GM18907 (cell line): ENCODE results near the gene DPP9.
A peak's percentile ranks its signal among the peaks of the same experiment; 100 is the strongest.
"Not testable (repeated sequence)": the region's sequence is repeated elsewhere in the genome, so short reads cannot be mapped to it uniquely, and the experiment has no call there.

ENCODE experiments used
- ATAC-seq: cut with Tn5 transposase; IDR thresholded peaks from one replicate; pipeline ENCODE4 v1.9.1; 2021; ENCODE audit warnings: mild to moderate bottlenecking, moderate library complexity; ENCODE audit not compliant: unreplicated experiment

DPP9 gene

GRCh38 chr19:4742723-4743646, 19.3 kb upstream of the DPP9 start:
- ATAC-seq, result no peak

GRCh38 chr19:4740092-4740491, 16.4 kb upstream of the DPP9 start:
- no peak for ATAC-seq

- ATAC-seq, result no peak
Observed at GRCh38 chr19:4738734-4739133, 15.1 kb upstream of the DPP9 start.

- ATAC-seq, result no peak
Observed at GRCh38 chr19:4737955-4738600, 14.4 kb upstream of the DPP9 start.

GRCh38 chr19:4733755-4734345, 10.2 kb upstream of the DPP9 start:
- no peak for ATAC-seq

- ATAC-seq, result no peak
Observed at GRCh38 chr19:4732680-4733114, 9.1 kb upstream of the DPP9 start.

GRCh38 chr19:4730740-4731171, 7.1 kb upstream of the DPP9 start:
- no peak for ATAC-seq

GRCh38 chr19:4728871-4729270, 5.2 kb upstream of the DPP9 start:
- no peak for ATAC-seq

GRCh38 chr19:4722671-4723594, 709 bp downstream of the DPP9 start:
- ATAC-seq, result peak; percentile 18

- ATAC-seq, result no peak
Observed at GRCh38 chr19:4721196-4721595, 2.4 kb downstream of the DPP9 start.

- ATAC-seq, result no peak
Observed at GRCh38 chr19:4720037-4720700, 3.5 kb downstream of the DPP9 start.

- ATAC-seq, result no peak
Observed at GRCh38 chr19:4719499-4719866, 4.2 kb downstream of the DPP9 start.

- ATAC-seq, result no peak
Observed at GRCh38 chr19:4717966-4718701, 5.5 kb downstream of the DPP9 start.

GRCh38 chr19:4717191-4717965, 6.3 kb downstream of the DPP9 start:
- ATAC-seq, result no peak

- ATAC-seq, result no peak
Observed at GRCh38 chr19:4715529-4716221, 8.0 kb downstream of the DPP9 start.

GRCh38 chr19:4715178-4715528, 8.5 kb downstream of the DPP9 start:
- not testable (repeated sequence) for ATAC-seq

- no peak for ATAC-seq
Observed at GRCh38 chr19:4714016-4714415, 9.6 kb downstream of the DPP9 start.

- ATAC-seq, result no peak
Observed at GRCh38 chr19:4713384-4713951, 10.2 kb downstream of the DPP9 start.
